GM04503 (cell line): ENCODE data around the gene MMP19.
"Not testable (repeated sequence)": the region's sequence is repeated elsewhere in the genome, so short reads cannot be mapped to it uniquely, and the experiment has no call there.

Source experiments
- DNase-seq: peaks from one replicate; pipeline ENCODE4 v3.0.0-alpha.2; 2012; ENCODE audit warnings: low read depth

The MMP19 gene

GRCh38 chr12:55843431-55843830, 695 bp upstream of the MMP19 start:
- DNase-seq: no peak

- DNase-seq: no peak
Measured at GRCh38 chr12:55840581-55841351, 2.0 kb downstream of the MMP19 start.

GRCh38 chr12:55839345-55840140, 3.2 kb downstream of the MMP19 start:
- DNase-seq: no peak

GRCh38 chr12:55838361-55838760, 4.4 kb downstream of the MMP19 start:
- DNase-seq: no peak

GRCh38 chr12:55834400-55834799, 8.3 kb downstream of the MMP19 start:
- DNase-seq: not testable (repeated sequence)

- no peak for DNase-seq
Measured at GRCh38 chr12:55833056-55833455, 9.7 kb downstream of the MMP19 start.

- DNase-seq: no peak
Measured at GRCh38 chr12:55831447-55831815, 11.3 kb downstream of the MMP19 start.

- no peak for DNase-seq
Measured at GRCh38 chr12:55830601-55831446, 11.9 kb downstream of the MMP19 start.

- DNase-seq: no peak
Measured at GRCh38 chr12:55829967-55830600, 12.7 kb downstream of the MMP19 start.

- DNase-seq: no peak
Measured at GRCh38 chr12:55828357-55828756, 14.4 kb downstream of the MMP19 start.

- DNase-seq: no peak
Measured at GRCh38 chr12:55827806-55828205, 14.9 kb downstream of the MMP19 start.

GRCh38 chr12:55824726-55825125, 18.0 kb downstream of the MMP19 start:
- no peak for DNase-seq

- no peak for DNase-seq
Measured at GRCh38 chr12:55823419-55823818, 19.3 kb downstream of the MMP19 start.

GRCh38 chr12:55822228-55822627, 20.5 kb downstream of the MMP19 start:
- no peak for DNase-seq

GRCh38 chr12:55820679-55821078, 22.1 kb downstream of the MMP19 start:
- DNase-seq: no peak

- DNase-seq: no peak
Measured at GRCh38 chr12:55818886-55819285, 23.9 kb downstream of the MMP19 start.

- DNase-seq: no peak
Measured at GRCh38 chr12:55818140-55818728, 24.5 kb downstream of the MMP19 start.

GRCh38 chr12:55817345-55818139, 25.2 kb downstream of the MMP19 start, which contains the start of the genes ORMDL2 and SARNP:
Gene ORMDL2, plus strand, starts transcription at chr12:55818041. Its CDS starts 959 bp downstream, at chr12:55819000.
Gene SARNP, minus strand, starts transcription at chr12:55817724. Its CDS starts 23 bp downstream, at chr12:55817701.
- DNase-seq: peak; percentile 98

GRCh38 chr12:55816881-55817344, 25.8 kb downstream of the MMP19 start:
- no peak for DNase-seq

GRCh38 chr12:55815473-55815872, 27.3 kb downstream of the MMP19 start:
- no peak for DNase-seq
